Stimulated activated CD4-positive, alpha-beta T cell treated with anti-CD3 and anti-CD28 coated beads, Interleukin-15, amount 100 ng/mL, for 48 hours (primary cell): ENCODE results near the gene THRB.

Experiments
- DNase-seq, 2 donors: peaks; one replicate each; pipeline ENCODE4 v3.0.0-alpha.2; 2020; ENCODE audit warnings: low read depth in 2 of 2

The THRB gene

GRCh38 chr3:24487325-24488262 lies 7.1 kb downstream of the THRB start:
- DNase-seq = no peak

DNA sequence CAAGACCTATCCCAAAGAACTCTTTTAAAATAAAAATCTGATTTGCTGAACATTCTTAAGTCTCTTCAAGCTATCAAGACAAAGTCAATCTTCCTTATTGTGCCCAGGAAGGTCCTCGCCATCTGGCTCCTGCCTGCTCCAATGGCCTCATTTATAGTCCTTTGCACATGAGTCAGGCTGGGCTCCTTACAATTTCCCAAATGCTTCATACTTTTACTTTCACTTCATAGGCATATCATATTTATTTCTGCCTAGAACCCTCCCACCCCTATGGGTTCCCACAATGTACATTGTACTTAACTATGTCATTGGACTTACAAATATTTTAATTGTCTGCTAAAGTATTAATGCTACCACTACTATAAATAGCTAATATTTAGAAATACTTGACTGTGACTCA lies 9.1 kb downstream of the THRB start:
- no peak for DNase-seq

GRCh38 chr3:24483873-24484272 lies 10.8 kb downstream of the THRB start:
- no peak for DNase-seq

DNA sequence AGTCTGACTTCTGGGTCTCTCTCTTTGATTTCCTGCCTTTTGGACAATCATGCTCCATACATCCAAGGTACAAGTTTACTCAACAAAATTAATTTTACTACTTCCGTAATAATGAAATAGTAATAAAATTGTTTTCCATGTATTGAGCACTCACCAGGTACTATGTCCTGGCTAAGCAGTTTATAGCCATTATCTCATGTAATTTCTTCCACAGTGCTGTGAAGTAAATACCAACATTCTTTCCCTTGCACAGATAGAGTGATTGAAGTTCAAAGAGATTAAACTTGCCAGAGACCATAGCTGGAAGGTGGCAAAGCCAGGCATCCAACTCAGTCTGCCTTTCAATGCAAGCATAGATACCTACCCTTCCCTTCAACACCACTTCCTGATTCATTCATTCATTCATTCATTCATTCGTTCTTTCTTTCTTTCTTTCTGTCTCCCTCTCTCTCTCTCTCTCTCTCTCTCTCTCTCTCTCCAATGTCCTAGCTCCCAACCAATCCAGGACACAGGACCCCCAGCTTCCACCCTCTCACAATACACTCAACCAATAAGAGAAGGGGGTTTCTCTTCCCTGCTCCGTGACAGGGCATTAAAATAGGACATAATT lies 12.4 kb downstream of the THRB start:
- no peak for DNase-seq

- no peak for DNase-seq
Measured at GRCh38 chr3:24481193-24481592, 13.5 kb downstream of the THRB start.

- DNase-seq = no peak
Measured at GRCh38 chr3:24480497-24480896, 14.2 kb downstream of the THRB start.

DNA sequence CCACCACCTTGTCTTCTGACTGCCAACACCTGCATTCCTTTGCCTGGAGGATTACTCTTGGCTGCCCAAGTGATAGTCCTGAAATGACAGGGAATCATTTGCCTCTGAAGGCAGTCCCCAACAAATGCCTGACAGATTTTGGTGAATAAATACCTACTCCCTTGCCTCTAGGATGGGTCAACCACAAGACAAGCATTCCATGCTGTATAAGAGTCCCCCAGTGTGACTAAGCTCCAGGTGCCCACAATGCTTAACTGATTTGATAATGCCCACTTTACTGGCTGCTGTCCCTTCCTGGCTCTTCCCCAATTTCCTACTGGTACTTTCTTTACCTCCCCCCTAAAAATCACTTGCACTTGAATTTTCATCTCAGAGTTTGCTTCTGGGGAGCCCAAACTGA lies 14.8 kb downstream of the THRB start:
- DNase-seq = no peak

GRCh38 chr3:24476871-24477656 lies 17.6 kb downstream of the THRB start:
- DNase-seq = no peak

DNA sequence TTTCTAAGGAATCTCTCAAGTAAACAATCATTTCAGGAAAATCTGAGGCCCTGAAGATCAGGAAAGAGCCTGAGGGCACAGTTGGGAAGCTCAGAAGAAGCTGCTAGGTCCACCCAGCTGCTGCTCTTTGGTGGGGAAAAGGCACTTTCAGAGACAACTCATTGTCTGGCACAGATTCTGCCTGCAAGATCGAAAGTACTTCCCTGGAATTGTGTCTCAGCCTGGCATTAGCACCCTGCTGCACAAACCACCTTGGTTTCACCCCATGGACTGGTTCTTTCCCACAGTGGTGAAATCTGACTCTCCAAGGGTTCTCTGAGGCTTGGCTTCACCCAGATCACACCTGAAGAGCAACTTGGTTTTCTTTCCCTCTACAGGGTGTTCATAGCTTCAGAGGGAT lies 18.7 kb downstream of the THRB start:
- DNase-seq = no peak

GRCh38 chr3:24474862-24475261 lies 19.8 kb downstream of the THRB start:
- DNase-seq = no peak

DNA sequence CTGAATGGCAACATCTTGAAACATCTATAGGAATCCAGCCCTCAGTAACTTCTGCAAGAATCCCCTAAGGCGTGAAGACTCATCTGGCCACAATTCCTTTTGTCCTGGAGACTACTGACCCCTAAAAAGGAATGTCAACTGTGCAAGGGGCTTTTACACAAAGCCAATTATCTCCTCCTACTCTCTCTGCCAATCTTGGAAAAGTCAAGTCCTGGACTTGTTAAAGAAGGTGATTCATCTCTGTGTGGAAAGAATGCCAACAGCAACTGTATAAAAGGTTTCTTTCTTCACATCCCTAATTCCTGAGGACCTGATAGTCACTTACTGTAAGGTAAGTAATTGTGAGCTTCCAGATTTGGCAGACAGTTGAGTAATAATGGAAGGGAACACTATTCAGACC lies 22.3 kb downstream of the THRB start:
- no peak for DNase-seq

- no peak for DNase-seq
Measured at GRCh38 chr3:24471486-24471885, 23.2 kb downstream of the THRB start.

DNA sequence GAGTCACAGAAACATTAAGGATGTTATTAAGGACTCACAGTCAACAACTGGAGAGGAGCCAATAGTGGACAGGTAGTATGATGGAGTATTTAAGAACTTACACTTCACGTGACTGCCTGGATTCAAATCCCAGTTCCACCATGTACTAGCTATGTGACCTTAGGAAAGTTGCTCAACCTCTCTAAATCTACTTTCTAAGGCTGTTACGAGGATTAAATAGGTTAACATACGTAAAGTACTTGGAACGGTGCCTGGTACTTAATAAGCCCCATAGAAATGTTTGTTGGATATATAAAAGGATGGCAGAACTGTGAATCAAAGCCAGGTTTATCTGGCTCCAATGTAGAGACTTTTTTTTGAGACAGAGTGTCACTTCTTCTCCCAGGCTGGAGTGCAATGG lies 24.4 kb downstream of the THRB start:
- DNase-seq = no peak

- DNase-seq = no peak
Measured at GRCh38 chr3:24464389-24464788, 30.3 kb downstream of the THRB start.

- DNase-seq = no peak
Measured at GRCh38 chr3:24462737-24463136, 31.9 kb downstream of the THRB start.

DNA sequence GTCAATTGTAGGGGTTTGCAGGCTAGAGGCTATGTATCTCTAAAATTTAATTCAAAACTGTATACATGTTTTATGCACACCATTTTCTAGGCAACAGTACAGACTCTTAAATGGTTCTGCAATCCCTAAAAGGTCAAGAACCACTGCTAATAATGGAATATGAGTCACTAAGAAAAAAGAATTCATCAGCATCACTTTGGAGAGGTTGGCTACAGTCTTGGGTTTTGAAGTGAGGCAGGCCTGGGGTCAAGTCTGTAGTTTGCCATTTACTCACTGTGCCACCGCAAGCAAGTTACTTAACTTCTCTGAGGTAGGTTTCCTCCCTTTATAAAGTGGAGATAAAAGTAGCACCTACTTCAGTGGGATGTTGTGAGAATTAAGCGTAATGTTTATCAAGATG lies 33.7 kb downstream of the THRB start:
- no peak for DNase-seq

DNA sequence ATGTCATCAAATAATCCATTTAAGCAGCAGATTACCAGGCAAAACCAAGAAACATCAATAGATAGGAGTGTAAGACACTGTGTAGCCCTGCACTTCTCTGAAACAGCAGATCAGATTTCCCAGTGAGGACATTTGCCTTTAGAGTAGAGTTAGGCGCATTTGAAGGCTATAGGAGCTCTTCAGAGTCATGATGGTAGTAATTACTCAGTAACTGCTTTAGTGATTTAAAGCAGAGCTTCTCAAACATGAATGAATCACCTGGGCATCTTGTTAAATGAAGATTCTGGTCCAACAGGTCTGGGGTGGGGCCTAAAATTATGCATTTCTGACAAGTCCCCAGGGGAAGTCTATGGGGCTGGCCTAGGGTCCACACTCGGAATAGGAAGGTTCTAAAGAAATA lies 36.9 kb downstream of the THRB start:
- no peak for DNase-seq

DNA sequence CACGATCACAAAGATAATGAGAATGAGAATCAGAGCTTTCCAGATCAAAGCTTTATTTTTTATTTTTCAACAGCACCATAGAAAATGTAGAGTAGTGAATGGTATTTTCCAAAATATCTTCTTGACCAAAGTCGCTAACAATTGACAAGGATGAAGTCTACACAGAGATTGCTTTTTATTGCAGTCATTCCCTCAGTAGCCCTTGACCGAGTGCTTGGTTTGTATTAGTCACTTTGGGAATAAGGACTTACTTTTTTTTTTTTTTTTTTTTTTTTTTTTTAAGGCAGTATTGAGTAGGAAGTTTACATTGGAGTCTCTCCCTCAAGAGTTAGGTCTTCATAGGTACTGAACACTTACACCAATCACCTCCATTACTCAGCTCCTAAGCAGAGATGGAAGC lies 39.8 kb downstream of the THRB start:
- no peak for DNase-seq

DNA sequence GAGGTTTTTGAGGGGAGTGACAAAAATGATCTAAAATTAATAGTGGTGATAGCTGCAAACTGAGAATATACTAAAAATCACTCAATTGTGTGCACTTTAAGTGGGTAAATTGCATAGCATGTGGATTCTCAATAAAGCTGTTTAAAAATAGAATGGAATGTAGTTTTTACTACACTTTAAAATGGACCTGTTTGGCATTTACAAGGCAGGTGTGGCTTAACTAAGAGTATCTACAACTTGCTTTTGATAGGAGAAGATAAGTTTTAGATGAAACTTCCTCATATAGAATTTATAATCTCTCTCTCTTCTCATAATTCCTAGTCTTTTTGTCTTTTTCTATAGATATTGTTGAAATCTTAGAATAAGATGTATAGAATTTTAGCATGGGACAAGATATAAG lies 40.3 kb downstream of the THRB start:
- no peak for DNase-seq

GRCh38 chr3:24451461-24452099 lies 43.1 kb downstream of the THRB start:
- no peak for DNase-seq

- DNase-seq = no peak
Measured at GRCh38 chr3:24450160-24450907, 44.3 kb downstream of the THRB start.
